Measurements from ENCODE around the gene WDR64.

GRCh38 chr1:241615043-241615974 lies 36.8 kb upstream of the WDR64 start:
- TF ChIP-seq CTCF (IDR thresholded peaks at IDR 0.05; ENCODE audit: low read depth, low read length) (no peak), EZH2phosphoT487 (IDR thresholded peaks at IDR 0.05; ENCODE audit: low read depth) (no peak)

All from OCI-LY3 (cell line).